Trophoblast cell (in vitro differentiated cells and primary cell): Measurements from ENCODE around the gene TRPC4.

Experiments used
- DNase-seq, 2 donors: peaks; one replicate each; pipeline ENCODE4 v3.0.0-alpha.2; 2016
- H2AFZ ChIP-seq: 2 replicates; pipeline ENCODE4 v1.6.1; 2013; ENCODE audit warnings: low read length, moderate library complexity, mild to moderate bottlenecking; ENCODE audit not compliant: insufficient read depth, poor library complexity
- H2AK5ac ChIP-seq: 2 replicates; pipeline ENCODE4 v1.6.1; 2013; ENCODE audit warnings: mild to moderate bottlenecking, low read length
- H2BK120ac ChIP-seq: 2 replicates; pipeline ENCODE4 v1.6.1; 2013; ENCODE audit warnings: low read length, mild to moderate bottlenecking, moderate library complexity; ENCODE audit not compliant: insufficient read depth, poor library complexity
- H2BK12ac ChIP-seq: 2 replicates; pipeline ENCODE4 v1.6.1; 2013; ENCODE audit warnings: mild to moderate bottlenecking, low read length, moderate library complexity
- H2BK5ac ChIP-seq: 2 replicates; pipeline ENCODE4 v1.6.1; 2013; ENCODE audit warnings: low read length, low read depth, moderate library complexity, mild to moderate bottlenecking; ENCODE audit not compliant: poor library complexity
- H3K14ac ChIP-seq: 2 replicates; pipeline ENCODE4 v1.6.1; 2013; ENCODE audit warnings: mild to moderate bottlenecking, low read length
- H3K18ac ChIP-seq: 2 replicates; pipeline ENCODE4 v1.6.1; 2013; ENCODE audit warnings: mild to moderate bottlenecking, low read length
- H3K23ac ChIP-seq: 2 replicates; pipeline ENCODE4 v1.6.1; 2013; ENCODE audit warnings: low read length
- H3K27ac ChIP-seq: 2 replicates; pipeline ENCODE4 v1.5.1; 2013; ENCODE audit warnings: low read depth, mild to moderate bottlenecking, inconsistent platforms, low read length, moderate library complexity
- H3K27me3 ChIP-seq: 2 replicates; pipeline ENCODE4 v1.6.1; 2013; ENCODE audit warnings: inconsistent platforms, mild to moderate bottlenecking, low read length, moderate library complexity; ENCODE audit not compliant: insufficient read depth
- H3K36me3 ChIP-seq, 2 experiments: 1 replicate in 1 of 2; 2 replicates in 1 of 2; pipeline ENCODE4 v1.6.1; 2013; ENCODE audit warnings: low read length in 2 of 2, mild to moderate bottlenecking in 2 of 2, moderate library complexity in 1 of 2; ENCODE audit not compliant: insufficient read depth in 2 of 2, control insufficient read depth in 1 of 2
- H3K4ac ChIP-seq: 2 replicates; pipeline ENCODE4 v1.6.1; 2013; ENCODE audit warnings: low read depth, mild to moderate bottlenecking, low read length, moderate library complexity
- H3K4me1 ChIP-seq, 2 experiments: 1 replicate in 1 of 2; 2 replicates in 1 of 2; pipeline ENCODE4 v1.6.1; 2013; ENCODE audit warnings: low read length in 2 of 2, mild to moderate bottlenecking in 2 of 2, moderate library complexity in 1 of 2; ENCODE audit not compliant: insufficient read depth in 2 of 2, control insufficient read depth in 1 of 2
- H3K4me2 ChIP-seq: 2 replicates; pipeline ENCODE4 v1.6.1; 2013; ENCODE audit warnings: inconsistent platforms, mild to moderate bottlenecking, low read length, moderate library complexity
- H3K4me3 ChIP-seq: 2 replicates; pipeline ENCODE4 v1.5.1; 2013; ENCODE audit warnings: mild to moderate bottlenecking, low read depth, low read length, inconsistent platforms
- H3K79me1 ChIP-seq: one replicate; pipeline ENCODE4 v1.6.1; 2013; ENCODE audit warnings: low read length
- H3K79me2 ChIP-seq: 2 replicates; pipeline ENCODE4 v1.6.1; 2013; ENCODE audit warnings: low read length, mild to moderate bottlenecking; ENCODE audit not compliant: control insufficient read depth, insufficient read depth, poor library complexity
- H3K9ac ChIP-seq: 2 replicates; pipeline ENCODE4 v1.6.1; 2013; ENCODE audit warnings: mild to moderate bottlenecking, low read length
- H3K9me3 ChIP-seq: 2 replicates; pipeline ENCODE4 v1.6.1; 2013; ENCODE audit warnings: low read depth, mild to moderate bottlenecking, control low read depth, inconsistent platforms, low read length; ENCODE audit not compliant: insufficient read depth
- H4K12ac ChIP-seq: 2 replicates; pipeline ENCODE4 v1.6.1; 2013; ENCODE audit warnings: low read depth, mild to moderate bottlenecking, low read length, moderate library complexity
- H4K8ac ChIP-seq: 2 replicates; pipeline ENCODE4 v1.6.1; 2013; ENCODE audit warnings: low read depth, mild to moderate bottlenecking, low read length, moderate library complexity
- H4K91ac ChIP-seq: one replicate; pipeline ENCODE4 v1.6.1; 2013; ENCODE audit warnings: low read depth, mild to moderate bottlenecking, low read length, moderate library complexity
- WGBS: extraction: QIAGEN DNeasy Blood & Tissue Kit; methylation state at CpG from one replicate; pipeline ENCODE4 v1.1.7; 2013; ENCODE audit warnings: missing lambda C conversion rate; ENCODE audit not compliant: insufficient read length, insufficient coverage; ENCODE audit errors: extremely low coverage; 5-methylcytosine and 5-hydroxymethylcytosine counted together

Gene TRPC4

GRCh38 chr13:37686501-37686900 lies 183.1 kb downstream of the TRPC4 start:
- Histone ChIP-seq H2BK12ac (no peak overlapping the region), H4K91ac (no peak overlapping the region), H3K27ac (no peak overlapping the region), H3K18ac (no peak overlapping the region), H3K27me3 (no peaks in the 10 kb centered on the region), H4K12ac (no peak overlapping the region), H3K9ac (no peak overlapping the region), H3K4ac (no peak overlapping the region), H3K23ac (no peak overlapping the region), H3K14ac (no peak overlapping the region), H4K8ac (no peak overlapping the region), H3K79me1 (no peaks in the 10 kb centered on the region), H3K4me3 (no peak overlapping the region), H3K79me2 (no peaks in the 10 kb centered on the region), H2AK5ac (no peak overlapping the region), H2BK5ac (no peak overlapping the region), H3K36me3 (no peaks in the 10 kb centered on the region), H2AFZ (no peak overlapping the region), H3K9me3 (no peaks in the 10 kb centered on the region), H3K4me1 (no peaks in the 10 kb centered on the region), H3K4me2 (no peak overlapping the region), H2BK120ac (no peak overlapping the region)
- WGBS = no CpG with 5 or more reads among the region's 2 CpGs
- DNase-seq = no peak

GRCh38 chr13:37685206-37685605 lies 184.4 kb downstream of the TRPC4 start:
- Histone ChIP-seq H3K23ac (no peak overlapping the region), H3K27me3 (no peaks in the 10 kb centered on the region), H2AK5ac (no peak overlapping the region), H3K36me3 (no peaks in the 10 kb centered on the region), H3K14ac (no peak overlapping the region), H2BK12ac (no peak overlapping the region), H3K79me2 (no peaks in the 10 kb centered on the region), H2BK120ac (no peak overlapping the region), H4K12ac (no peak overlapping the region), H3K4me3 (no peak overlapping the region), H3K79me1 (no peaks in the 10 kb centered on the region), H3K4me2 (no peak overlapping the region), H3K18ac (no peak overlapping the region), H4K8ac (no peak overlapping the region), H3K27ac (no peak overlapping the region), H3K4me1 (no peaks in the 10 kb centered on the region), H3K9me3 (no peaks in the 10 kb centered on the region), H4K91ac (no peak overlapping the region), H3K4ac (no peak overlapping the region), H2BK5ac (no peak overlapping the region), H2AFZ (no peak overlapping the region), H3K9ac (no peak overlapping the region)
- DNase-seq = no peak
- no CpG with 5 or more reads among the region's 5 CpGs for WGBS

GRCh38 chr13:37682496-37682895 lies 187.1 kb downstream of the TRPC4 start:
- no peaks in the 10 kb centered on the region for H3K36me3 ChIP-seq
- H3K27ac ChIP-seq = no peak overlapping the region
- no peak overlapping the region for H2BK12ac ChIP-seq
- no CpG with 5 or more reads among the region's 3 CpGs for WGBS
- H3K79me2 ChIP-seq = no peaks in the 10 kb centered on the region
- H4K8ac ChIP-seq = no peak overlapping the region
- H4K12ac ChIP-seq = no peak overlapping the region
- H2AFZ ChIP-seq = no peak overlapping the region
- H3K9me3 ChIP-seq = no peaks in the 10 kb centered on the region
- H3K27me3 ChIP-seq = no peaks in the 10 kb centered on the region
- no peak overlapping the region for H3K18ac ChIP-seq
- no peak overlapping the region for H2BK5ac ChIP-seq
- no peak overlapping the region for H4K91ac ChIP-seq
- no peak overlapping the region for H2AK5ac ChIP-seq
- no peak overlapping the region for H3K23ac ChIP-seq
- no peak overlapping the region for H3K4me2 ChIP-seq
- DNase-seq = no peak
- H3K14ac ChIP-seq = no peak overlapping the region
- H3K4ac ChIP-seq = no peak overlapping the region
- no peak overlapping the region for H3K4me3 ChIP-seq
- no peaks in the 10 kb centered on the region for H3K79me1 ChIP-seq
- H3K4me1 ChIP-seq = no peaks in the 10 kb centered on the region
- H2BK120ac ChIP-seq = no peak overlapping the region
- no peak overlapping the region for H3K9ac ChIP-seq

DNA sequence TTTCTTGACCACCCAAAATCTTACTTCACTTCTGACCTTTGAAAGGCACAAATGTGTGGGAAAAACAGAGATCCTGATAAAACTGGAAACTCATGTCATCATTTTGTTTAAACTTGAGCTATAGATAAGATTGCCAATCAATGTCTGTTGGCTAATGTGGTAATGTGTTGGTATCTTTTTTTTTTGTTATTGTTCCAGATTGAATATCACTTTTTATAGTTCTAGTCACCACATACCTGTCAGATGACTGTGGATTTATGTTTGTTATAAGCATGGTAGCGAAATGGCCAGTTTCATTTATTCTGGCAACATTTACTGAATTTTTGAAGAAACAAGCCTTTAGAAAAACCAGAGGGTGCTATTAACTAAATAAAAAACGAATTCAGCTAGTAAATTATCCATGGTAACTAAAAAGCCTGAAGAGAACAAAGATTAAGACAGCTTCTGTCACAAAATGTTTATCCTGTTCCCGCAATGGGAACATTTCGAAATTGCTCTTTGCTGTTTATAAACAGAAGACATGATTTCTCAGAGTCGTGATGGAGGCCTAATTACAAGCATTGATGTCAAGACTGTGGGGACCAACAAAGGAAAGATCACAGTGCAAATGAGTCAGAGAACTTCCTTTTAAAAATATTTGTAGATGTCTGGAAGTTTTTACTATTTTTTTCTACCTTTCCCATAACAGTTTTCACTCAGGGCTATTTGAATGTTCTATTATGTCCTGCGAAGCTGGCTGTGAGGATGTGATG lies 188.1 kb downstream of the TRPC4 start:
- no peak for DNase-seq
- Histone ChIP-seq H3K23ac (no peak overlapping the region), H3K4ac (no peak overlapping the region), H3K4me2 (no peak overlapping the region), H2AK5ac (no peak overlapping the region), H3K4me3 (no peak overlapping the region), H3K9me3 (no peaks in the 10 kb centered on the region), H4K12ac (no peak overlapping the region), H3K79me2 (no peaks in the 10 kb centered on the region), H3K36me3 (no peaks in the 10 kb centered on the region), H3K18ac (no peak overlapping the region), H2BK120ac (no peak overlapping the region), H3K4me1 (no peaks in the 10 kb centered on the region), H3K9ac (no peak overlapping the region), H3K79me1 (no peaks in the 10 kb centered on the region), H3K27me3 (no peaks in the 10 kb centered on the region), H4K8ac (no peak overlapping the region), H2BK5ac (no peak overlapping the region), H4K91ac (no peak overlapping the region), H3K14ac (no peak overlapping the region), H3K27ac (no peak overlapping the region), H2BK12ac (no peak overlapping the region), H2AFZ (no peak overlapping the region)
- WGBS = no CpG with 5 or more reads among the region's 6 CpGs
